Vagina (tissue), 2 donors: ENCODE results near the gene PLEKHJ1. TPM values are rescaled to one million over a fixed set of nuclear protein-coding genes. Genes with fewer than 3 reads are reported as not detected.

Source experiments
- DNase-seq, 2 donors: peaks; one replicate each; pipeline ENCODE4 v3.0.0-alpha.2; 2017; ENCODE audit errors: extremely low spot score in 2 of 2
- H3K27ac ChIP-seq: fragments of 200-600 bp; sonication (generic); one replicate; pipeline ENCODE4 v1.5.1; 2019
- H3K27me3 ChIP-seq: fragments of 200-600 bp; sonication (generic); one replicate; pipeline ENCODE4 v1.5.1; 2019
- H3K36me3 ChIP-seq, 2 donors: fragments of 200-600 bp; sonication (generic); one replicate each; pipeline ENCODE4 v1.5.1; 2017 to 2019
- H3K4me1 ChIP-seq: fragments of 200-600 bp; sonication (generic); one replicate; pipeline ENCODE4 v1.5.1; 2019
- H3K4me3 ChIP-seq, 2 donors: fragments of 200-600 bp; sonication (generic); 1 replicate in 1 of 2; 2 replicates in 1 of 2; pipeline ENCODE4 v1.5.1; 2016 to 2019
- H3K9me3 ChIP-seq: fragments of 200-600 bp; sonication (generic); one replicate; pipeline ENCODE4 v1.5.1; 2019
- CTCF ChIP-seq, 3 experiments: fragments of 450-650 bp in 2 of 3; fragments of 200-600 bp in 1 of 3; sonication (generic) in 1 of 3; IDR thresholded peaks; one replicate each; pipeline ENCODE4 v1.5.1; 2017 to 2019; ENCODE audit warnings: antibody characterized with exemption in 3 of 3, mild to moderate bottlenecking in 2 of 3, moderate library complexity in 2 of 3
- POLR2A ChIP-seq, 2 donors: fragments of 450-650 bp; IDR thresholded peaks; one replicate each; pipeline ENCODE4 v1.6.1; 2017; ENCODE audit warnings: antibody characterized with exemption in 2 of 2, mild to moderate bottlenecking in 2 of 2, moderate library complexity in 2 of 2
- POLR2AphosphoS5 ChIP-seq, 2 donors: sonication (generic); formaldehyde crosslinking; IDR thresholded peaks; one replicate each; pipeline ENCODE4 v1.9.0; 2017; ENCODE audit warnings: antibody characterized with exemption in 2 of 2, mild to moderate bottlenecking in 2 of 2, low read depth in 1 of 2; ENCODE audit not compliant: insufficient read depth in 1 of 2
- intact Hi-C: fragments of 100-400 bp; cut with DNase I; formaldehyde crosslinking; loops from one replicate; pipeline ENCODE4 v1.15.1; 2023
- total RNA-seq: library from RNA; depleted of rRNA; stranded (reverse); fragments of >200 nt; gene quantifications from one replicate; pipeline ENCODE4 v1.2.3, GENCODE V29; 2016

The PLEKHJ1 gene
- total RNA-seq, 1 donor from 2014 or later = 30.7 TPM

DNA sequence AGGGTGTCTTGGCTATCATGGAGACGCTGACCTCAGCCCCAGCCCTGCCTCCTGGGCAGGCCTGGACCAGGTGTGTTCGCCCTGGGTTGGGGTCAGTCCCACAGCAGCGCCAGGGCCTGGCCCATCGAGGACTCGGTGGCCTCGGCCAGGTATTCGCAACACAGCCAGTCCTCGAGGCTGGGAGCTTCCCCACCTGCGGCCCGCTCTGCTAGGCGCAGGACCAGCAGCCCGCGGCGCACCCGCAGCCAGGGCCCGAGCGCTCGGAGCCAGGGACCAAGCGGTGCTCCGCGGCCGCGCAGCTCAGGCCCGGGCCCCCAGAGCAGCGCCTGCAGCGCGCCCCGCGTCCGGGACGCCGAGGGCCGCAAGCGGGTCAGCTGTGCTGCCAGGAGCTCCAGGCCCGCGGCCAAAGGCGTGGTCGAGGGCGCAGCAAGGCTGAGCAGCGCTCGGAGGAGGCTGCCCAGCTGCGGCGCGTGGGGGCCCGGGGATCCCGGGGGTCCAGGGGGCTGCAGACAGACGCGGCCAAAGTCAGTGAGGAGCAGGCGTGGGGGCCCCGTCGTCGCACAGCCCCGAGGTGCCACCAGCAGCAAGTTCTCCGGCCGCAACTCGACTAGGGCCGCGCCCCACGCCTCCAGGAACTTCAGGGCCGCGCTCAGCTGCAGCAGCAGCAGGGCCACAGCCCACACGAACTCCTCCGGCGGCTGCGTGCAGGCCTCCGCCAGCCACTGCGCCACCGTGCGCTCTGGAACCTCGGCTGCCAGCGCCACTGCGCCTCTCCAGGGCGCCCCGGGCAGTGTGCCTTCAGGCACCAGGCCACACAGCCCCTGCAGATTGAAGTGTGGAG is 39.7 kb upstream of the PLEKHJ1 start:
- Histone ChIP-seq H3K4me3 (peak overlapping the region in 1 of 2 donors; percentile 16), H3K4me1 (peaks cover 59% of the 10 kb centered on the region), H3K27ac (peak overlapping the region; percentile 18)

GRCh38 chr19:2274931-2275535 is 38.9 kb upstream of the PLEKHJ1 start:
- intact Hi-C loops = loop anchor here (5.0 kb wide), 1 partner anchor 113 kb away; the partner anchor contains the start of gene DOT1L
- Histone ChIP-seq H3K27me3 (no peaks in the 10 kb centered on the region), H3K4me3 (no peak overlapping the region), H3K9me3 (no peaks in the 10 kb centered on the region), H3K36me3 (peaks cover 0 to 22% of the 10 kb centered on the region in 2 donors), H3K4me1 (peaks cover 59% of the 10 kb centered on the region), H3K27ac (peak overlapping the region; percentile 27)
- TF ChIP-seq POLR2AphosphoS5 (IDR thresholded peaks at IDR 0.05; ENCODE audit: insufficient read depth in 1 of 2, low read depth in 1 of 2) = peak in 1 of 2 donors; percentile 36
- no peak for TF ChIP-seq POLR2A (IDR thresholded peaks at IDR 0.05)
- TF ChIP-seq CTCF (IDR thresholded peaks at IDR 0.05) = peak; percentile 22 to 39 (median 34)
- no peak for DNase-seq

More for the DNA sequence above, 39.7 kb upstream of the PLEKHJ1 start:
- H3K27me3 ChIP-seq = no peaks in the 10 kb centered on the region
- no peaks in the 10 kb centered on the region for H3K9me3 ChIP-seq
- no peak for TF ChIP-seq POLR2A (IDR thresholded peaks at IDR 0.05)
- no peak for TF ChIP-seq CTCF (IDR thresholded peaks at IDR 0.05)
- no peak for TF ChIP-seq POLR2AphosphoS5 (IDR thresholded peaks at IDR 0.05; ENCODE audit: insufficient read depth in 1 of 2, low read depth in 1 of 2)
- H3K36me3 ChIP-seq = peaks cover 0 to 22% of the 10 kb centered on the region in 2 donors
- DNase-seq = no peak
- intact Hi-C loops = no loop called here

- Histone ChIP-seq H3K4me3 (peak overlapping the region; percentile 22 to 37), H3K9me3 (no peaks in the 10 kb centered on the region), H3K36me3 (peaks cover 0 to 22% of the 10 kb centered on the region in 2 donors), H3K27ac (peak overlapping the region; percentile 99), H3K4me1 (peaks cover 59% of the 10 kb centered on the region), H3K27me3 (no peaks in the 10 kb centered on the region)
- intact Hi-C loops = loop anchor here (5.0 kb wide), 1 partner anchor 112 kb away; the partner anchor contains the start of gene DOT1L
- DNase-seq = no peak
- TF ChIP-seq POLR2AphosphoS5 (IDR thresholded peaks at IDR 0.05; ENCODE audit: insufficient read depth in 1 of 2, low read depth in 1 of 2) (no peak), CTCF (IDR thresholded peaks at IDR 0.05) (no peak), POLR2A (IDR thresholded peaks at IDR 0.05) (no peak)
Measured at GRCh38 chr19:2274185-2274711, 38.1 kb upstream of the PLEKHJ1 start.

DNA sequence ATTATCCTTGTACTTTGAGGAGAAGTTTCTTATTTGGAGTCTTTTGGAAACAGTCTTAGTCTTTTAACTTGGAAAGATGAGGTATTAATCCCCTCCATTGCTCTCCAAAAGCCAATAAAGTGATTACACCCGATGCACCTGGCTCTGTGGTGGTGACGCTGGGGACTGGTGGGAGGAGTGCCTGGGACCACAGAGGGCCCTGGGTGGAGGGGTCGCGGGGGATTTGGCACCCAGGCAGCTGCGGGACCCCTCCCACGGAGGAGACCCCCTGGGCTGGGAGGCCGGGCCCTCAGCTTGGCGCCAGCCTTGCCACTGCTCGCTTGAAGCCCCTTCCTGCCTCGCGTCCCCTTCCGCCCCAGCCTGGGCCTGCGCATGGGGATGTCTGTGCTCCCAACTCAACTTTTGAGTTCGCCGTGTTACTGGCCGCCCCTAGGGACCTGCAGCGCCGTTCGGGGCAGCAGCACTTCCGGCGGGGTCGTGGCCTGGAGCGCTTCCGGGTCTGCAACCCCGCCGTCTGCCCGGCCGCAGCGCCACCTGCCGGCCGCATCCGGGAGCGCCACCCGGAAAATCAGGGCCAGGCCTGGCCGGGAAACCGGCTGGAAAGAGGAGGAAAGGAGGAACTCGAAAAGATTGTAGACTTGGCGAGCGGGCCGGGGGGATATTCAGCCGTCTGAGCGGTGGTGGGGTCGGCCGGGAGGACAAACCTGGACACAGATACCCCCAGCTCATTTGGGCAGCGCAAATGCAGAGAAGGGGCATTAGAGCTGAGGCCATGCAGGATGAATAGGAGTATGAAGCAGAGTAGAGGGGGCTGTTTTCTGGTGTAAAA is 37.4 kb upstream of the PLEKHJ1 start:
- Histone ChIP-seq H3K27me3 (no peaks in the 10 kb centered on the region), H3K4me3 (peak overlapping the region; percentile 22 to 37), H3K27ac (peak overlapping the region; percentile 99), H3K4me1 (peaks cover 59% of the 10 kb centered on the region), H3K36me3 (peaks cover 0 to 22% of the 10 kb centered on the region in 2 donors), H3K9me3 (no peaks in the 10 kb centered on the region)
- intact Hi-C loops = loop anchor here (5.0 kb wide), 1 partner anchor 111 kb away; the partner anchor contains the start of gene DOT1L
- TF ChIP-seq POLR2A (IDR thresholded peaks at IDR 0.05) = no peak
- peak; percentile 91 to 98 (median 92) for TF ChIP-seq CTCF (IDR thresholded peaks at IDR 0.05)
- peak; percentile 47 to 72 for TF ChIP-seq POLR2AphosphoS5 (IDR thresholded peaks at IDR 0.05; ENCODE audit: insufficient read depth in 1 of 2, low read depth in 1 of 2)
- no peak for DNase-seq
